ENCODE measurements around the gene MAT2A. TPM values are rescaled to one million over a fixed set of nuclear protein-coding genes. Genes with fewer than 3 reads are reported as not detected.
A peak's percentile ranks its signal among the peaks of the same experiment; 100 is the strongest.

Gene MAT2A
- total RNA-seq, 1 donor = 124 TPM

- DNase-seq (ENCODE audit: low read depth) = no peak
- TF ChIP-seq, protein P1, sequence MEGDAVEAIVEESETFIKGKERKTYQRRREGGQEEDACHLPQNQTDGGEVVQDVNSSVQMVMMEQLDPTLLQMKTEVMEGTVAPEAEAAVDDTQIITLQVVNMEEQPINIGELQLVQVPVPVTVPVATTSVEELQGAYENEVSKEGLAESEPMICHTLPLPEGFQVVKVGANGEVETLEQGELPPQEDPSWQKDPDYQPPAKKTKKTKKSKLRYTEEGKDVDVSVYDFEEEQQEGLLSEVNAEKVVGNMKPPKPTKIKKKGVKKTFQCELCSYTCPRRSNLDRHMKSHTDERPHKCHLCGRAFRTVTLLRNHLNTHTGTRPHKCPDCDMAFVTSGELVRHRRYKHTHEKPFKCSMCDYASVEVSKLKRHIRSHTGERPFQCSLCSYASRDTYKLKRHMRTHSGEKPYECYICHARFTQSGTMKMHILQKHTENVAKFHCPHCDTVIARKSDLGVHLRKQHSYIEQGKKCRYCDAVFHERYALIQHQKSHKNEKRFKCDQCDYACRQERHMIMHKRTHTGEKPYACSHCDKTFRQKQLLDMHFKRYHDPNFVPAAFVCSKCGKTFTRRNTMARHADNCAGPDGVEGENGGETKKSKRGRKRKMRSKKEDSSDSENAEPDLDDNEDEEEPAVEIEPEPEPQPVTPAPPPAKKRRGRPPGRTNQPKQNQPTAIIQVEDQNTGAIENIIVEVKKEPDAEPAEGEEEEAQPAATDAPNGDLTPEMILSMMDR (IDR thresholded peaks at IDR 0.05; ENCODE audit: insufficient read depth, low read depth, low read length) = no peak
- H3K4me3 ChIP-seq (ENCODE audit: low read depth, low read length) = no peak overlapping the region
Measured at GRCh38 chr2:85566265-85566664, 27.3 kb downstream of the MAT2A start.

- TF ChIP-seq, protein P1 (IDR thresholded peaks at IDR 0.05; ENCODE audit: insufficient read depth, low read depth, low read length) = no peak
- H3K4me3 ChIP-seq (ENCODE audit: low read depth, low read length) = no peak overlapping the region
- no peak for DNase-seq (ENCODE audit: low read depth)
Measured at GRCh38 chr2:85575739-85576138, 36.8 kb downstream of the MAT2A start.

DNA sequence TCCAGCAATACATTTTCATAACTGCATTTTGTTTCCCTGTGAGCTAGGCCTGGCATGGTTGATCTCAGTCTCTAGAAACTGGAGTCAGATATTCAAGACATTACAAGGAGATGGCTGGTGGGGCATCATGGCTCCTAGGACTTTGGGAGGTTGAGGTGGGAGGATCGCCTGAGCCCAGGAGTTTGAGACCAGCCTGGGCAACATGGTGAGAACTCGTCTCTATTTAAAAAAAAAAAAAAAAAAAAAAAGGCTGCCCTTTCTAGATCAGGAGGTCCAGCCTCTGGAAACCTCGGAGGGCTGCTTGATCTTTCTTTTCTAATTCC lies 38.1 kb downstream of the MAT2A start:
- no peak for DNase-seq (ENCODE audit: low read depth)
- TF ChIP-seq, protein P1 (IDR thresholded peaks at IDR 0.05; ENCODE audit: insufficient read depth, low read depth, low read length) = no peak
- no peak overlapping the region for H3K4me3 ChIP-seq (ENCODE audit: low read depth, low read length)

- TF ChIP-seq, protein P1 (IDR thresholded peaks at IDR 0.05; ENCODE audit: insufficient read depth, low read depth, low read length) = no peak
- H3K4me3 ChIP-seq (ENCODE audit: low read depth, low read length) = peak within 1 kb of the TSS; percentile 47
- peak; percentile 45 for DNase-seq (ENCODE audit: low read depth)
Measured at GRCh38 chr2:85577386-85578242, 38.6 kb downstream of the MAT2A start, which contains the start of gene VAMP8. VAMP8 (plus strand) TSS chr2:85577586; CDS start chr2:85577647, 61 bp downstream.

- DNase-seq (ENCODE audit: low read depth) = peak; percentile 45
- TF ChIP-seq, protein P1 (IDR thresholded peaks at IDR 0.05; ENCODE audit: insufficient read depth, low read depth, low read length) = no peak
- peak overlapping the region; percentile 47 for H3K4me3 ChIP-seq (ENCODE audit: low read depth, low read length)
Measured at GRCh38 chr2:85578243-85579180, 39.5 kb downstream of the MAT2A start.

- TF ChIP-seq, protein P1 (IDR thresholded peaks at IDR 0.05; ENCODE audit: insufficient read depth, low read depth, low read length) = no peak
- peak overlapping the region; percentile 1 for H3K4me3 ChIP-seq (ENCODE audit: low read depth, low read length)
- DNase-seq (ENCODE audit: low read depth) = peak; percentile 28
Measured at GRCh38 chr2:85579266-85579935, 40.4 kb downstream of the MAT2A start.

Measured in fibroblast of villous mesenchyme (primary cell).